GM18520 (cell line): ENCODE measurements around the gene LSM6.

Experiments used
- ATAC-seq: cut with Tn5 transposase; IDR thresholded peaks from one replicate; pipeline ENCODE4 v1.9.1; 2021; ENCODE audit not compliant: unreplicated experiment

The LSM6 gene

GRCh38 chr4:146175541-146176453, at the start of gene LSM6:
Gene LSM6 (plus strand): TSS chr4:146175718. CDS start chr4:146182922, 7,204 bp downstream.
- peak; percentile 90 for ATAC-seq

GRCh38 chr4:146132445-146132844, 43.1 kb upstream of the LSM6 start:
- ATAC-seq: peak; percentile 100

GRCh38 chr4:146134761-146135445, 40.6 kb upstream of the LSM6 start:
- no peak for ATAC-seq

GRCh38 chr4:146135941-146136340, 39.6 kb upstream of the LSM6 start:
- no peak for ATAC-seq

- ATAC-seq: peak; percentile 52
Observed at GRCh38 chr4:146142768-146143167, 32.8 kb upstream of the LSM6 start.

GRCh38 chr4:146143888-146144287, 31.6 kb upstream of the LSM6 start:
- ATAC-seq: no peak

GRCh38 chr4:146146918-146147317, 28.6 kb upstream of the LSM6 start:
- no peak for ATAC-seq

GRCh38 chr4:146148021-146148420, 27.5 kb upstream of the LSM6 start:
- ATAC-seq: no peak

- ATAC-seq: no peak
Observed at GRCh38 chr4:146154057-146154456, 21.5 kb upstream of the LSM6 start.

GRCh38 chr4:146155152-146155724, 20.3 kb upstream of the LSM6 start:
- ATAC-seq: peak; percentile 32

GRCh38 chr4:146158036-146158745, 17.3 kb upstream of the LSM6 start:
- no peak for ATAC-seq

GRCh38 chr4:146159384-146160058, 16.0 kb upstream of the LSM6 start:
- peak; percentile 78 for ATAC-seq

GRCh38 chr4:146161243-146161642, 14.3 kb upstream of the LSM6 start:
- no peak for ATAC-seq

GRCh38 chr4:146165221-146165620, 10.3 kb upstream of the LSM6 start:
- ATAC-seq: no peak

GRCh38 chr4:146165840-146166239, 9.7 kb upstream of the LSM6 start:
- no peak for ATAC-seq

- ATAC-seq: no peak
Observed at GRCh38 chr4:146170149-146170548, 5.4 kb upstream of the LSM6 start.

- no peak for ATAC-seq
Observed at GRCh38 chr4:146176891-146177290, 1.4 kb downstream of the LSM6 start.

- ATAC-seq: no peak
Observed at GRCh38 chr4:146178126-146178525, 2.6 kb downstream of the LSM6 start.

GRCh38 chr4:146179784-146180370, 4.4 kb downstream of the LSM6 start:
- no peak for ATAC-seq

- peak; percentile 71 for ATAC-seq
Observed at GRCh38 chr4:146182443-146182842, 6.9 kb downstream of the LSM6 start.
